Measurements from ENCODE around the gene LRP11. TPM values are rescaled to one million over a fixed set of nuclear protein-coding genes. Genes with fewer than 3 reads are reported as not detected.
"Not testable (repeated sequence)": the region's sequence is repeated elsewhere in the genome, so short reads cannot be mapped to it uniquely, and the experiment has no call there.

The LRP11 gene
- total RNA-seq, 1 donor from 2014 or later: 2.2 TPM

DNA sequence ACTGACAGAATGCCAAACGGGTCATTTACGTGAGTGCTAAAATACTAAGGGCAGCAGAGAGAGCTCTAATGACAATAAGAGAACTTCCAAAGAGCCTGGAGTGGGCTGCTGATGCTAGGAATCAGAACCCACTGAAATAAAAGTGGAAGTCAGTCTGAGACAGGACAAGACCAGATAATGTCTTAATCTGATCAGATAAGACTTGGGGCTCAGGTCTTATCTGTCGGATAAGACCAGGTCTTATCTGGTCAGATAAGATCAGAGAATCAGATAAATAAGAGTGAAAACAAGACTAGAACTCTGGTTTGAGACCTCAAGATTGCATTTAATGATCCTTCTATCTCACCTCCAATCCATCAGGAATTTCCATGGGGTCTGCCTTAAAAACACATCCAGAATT lies 18.6 kb downstream of the LRP11 start:
- Histone ChIP-seq H3K9me3 (ENCODE audit: low read depth) (no peaks in the 10 kb centered on the region), H3K4me1 (no peaks in the 10 kb centered on the region), H3K27me3 (no peaks in the 10 kb centered on the region), H3K79me2 (ENCODE audit: low read depth) (no peaks in the 10 kb centered on the region), H3K4me2 (no peak overlapping the region), H3F3A (ENCODE audit: low read depth) (no peaks in the 10 kb centered on the region), H2AFZ (replicated peaks) (no peak overlapping the region), H3K4me3 (no peak overlapping the region), H3K9ac (no peak overlapping the region), H3K36me3 (no peaks in the 10 kb centered on the region), H3K27ac (no peak overlapping the region), H4K20me1 (ENCODE audit: low read depth) (no peaks in the 10 kb centered on the region)
- DNase-seq (ENCODE audit: low spot score): no peak
- Mint-ChIP-seq H3K4me3 (no peak overlapping the region), H3K36me3 (peaks cover 12% of the 10 kb centered on the region), H3K9me3 (no peaks in the 10 kb centered on the region), H3K27ac (no peak overlapping the region), H3K27me3 (ENCODE audit: insufficient read depth, low read depth) (peaks cover under 1% of the 10 kb centered on the region), H3K4me1 (peaks cover 6% of the 10 kb centered on the region)
- TF ChIP-seq EZH2phosphoT487 (IDR thresholded peaks at IDR 0.05) (no peak), CTCF (IDR thresholded peaks at IDR 0.05) (no peak), EZH2 (IDR thresholded peaks at IDR 0.05) (no peak)

- H3K27ac Mint-ChIP-seq: no peak overlapping the region
- Histone ChIP-seq H3K79me2 (ENCODE audit: low read depth) (no peaks in the 10 kb centered on the region), H3K9ac (no peak overlapping the region), H3K4me2 (no peak overlapping the region), H3K27me3 (no peaks in the 10 kb centered on the region), H2AFZ (replicated peaks) (no peak overlapping the region), H4K20me1 (ENCODE audit: low read depth) (no peaks in the 10 kb centered on the region), H3K4me3 (no peak overlapping the region), H3K4me1 (no peaks in the 10 kb centered on the region), H3K9me3 (ENCODE audit: low read depth) (no peaks in the 10 kb centered on the region), H3K27ac (no peak overlapping the region), H3F3A (ENCODE audit: low read depth) (no peaks in the 10 kb centered on the region), H3K36me3 (no peaks in the 10 kb centered on the region)
- peaks cover 10% of the 10 kb centered on the region for H3K36me3 Mint-ChIP-seq
- H3K9me3 Mint-ChIP-seq: no peaks in the 10 kb centered on the region
- peaks cover 2% of the 10 kb centered on the region for H3K4me1 Mint-ChIP-seq
- no peak for DNase-seq (ENCODE audit: low spot score)
- no peak overlapping the region for H3K4me3 Mint-ChIP-seq
- peaks cover 3% of the 10 kb centered on the region for H3K27me3 Mint-ChIP-seq (ENCODE audit: insufficient read depth, low read depth)
- TF ChIP-seq EZH2phosphoT487 (IDR thresholded peaks at IDR 0.05): no peak
These were observed 19.7 kb downstream of the LRP11 start for GRCh38 chr6:149844480-149844879.

GRCh38 chr6:149844036-149844435 lies 20.1 kb downstream of the LRP11 start:
- H4K20me1 ChIP-seq (ENCODE audit: low read depth); H3K4me2 ChIP-seq; H3K9ac ChIP-seq; H3K4me3 Mint-ChIP-seq; H3K79me2 ChIP-seq (ENCODE audit: low read depth); H3K27me3 ChIP-seq; H3K27ac ChIP-seq; H3F3A ChIP-seq (ENCODE audit: low read depth); H3K36me3 ChIP-seq; DNase-seq (ENCODE audit: low spot score); H3K4me3 ChIP-seq; H3K9me3 Mint-ChIP-seq; H2AFZ ChIP-seq (replicated peaks); H3K4me1 Mint-ChIP-seq; H3K4me1 ChIP-seq; H3K27ac Mint-ChIP-seq; H3K36me3 Mint-ChIP-seq; H3K27me3 Mint-ChIP-seq (ENCODE audit: insufficient read depth, low read depth); H3K9me3 ChIP-seq (ENCODE audit: low read depth): not testable (repeated sequence)

GRCh38 chr6:149843051-149843633 lies 21.0 kb downstream of the LRP11 start:
- H3K4me1 ChIP-seq: no peaks in the 10 kb centered on the region
- Mint-ChIP-seq H3K4me3 (no peak overlapping the region), H3K9me3 (no peaks in the 10 kb centered on the region), H3K4me1 (peaks cover 2% of the 10 kb centered on the region), H3K36me3 (peaks cover 10% of the 10 kb centered on the region), H3K27me3 (ENCODE audit: insufficient read depth, low read depth) (peaks cover 3% of the 10 kb centered on the region), H3K27ac (peak overlapping the region; percentile 42)
- no peaks in the 10 kb centered on the region for H3K27me3 ChIP-seq
- TF ChIP-seq EZH2phosphoT487 (IDR thresholded peaks at IDR 0.05): no peak
- no peak for TF ChIP-seq EZH2 (IDR thresholded peaks at IDR 0.05)
- TF ChIP-seq CTCF (IDR thresholded peaks at IDR 0.05): no peak
- H2AFZ ChIP-seq (replicated peaks): no peak overlapping the region
- no peak overlapping the region for H3K9ac ChIP-seq
- no peak overlapping the region for H3K27ac ChIP-seq
- no peak for DNase-seq (ENCODE audit: low spot score)
- H3K9me3 ChIP-seq (ENCODE audit: low read depth): no peaks in the 10 kb centered on the region
- no peaks in the 10 kb centered on the region for H3K79me2 ChIP-seq (ENCODE audit: low read depth)
- no peak overlapping the region for H3K4me2 ChIP-seq
- H4K20me1 ChIP-seq (ENCODE audit: low read depth): no peaks in the 10 kb centered on the region
- no peak overlapping the region for H3K4me3 ChIP-seq
- no peaks in the 10 kb centered on the region for H3K36me3 ChIP-seq
- no peaks in the 10 kb centered on the region for H3F3A ChIP-seq (ENCODE audit: low read depth)

Measured in neural progenitor cell (in vitro differentiated cells).